A673 (cell line): ENCODE measurements around the gene SNX30.

Experiments
- CTCF ChIP-seq: fragments of 300-800, 200-600 bp; sonication (generic); conservative IDR thresholded peaks from 2 replicates; pipeline ENCODE4 v1.5.1; 2017; ENCODE audit warnings: low read depth, mild to moderate bottlenecking, antibody characterized with exemption, low read length, moderate library complexity, mixed read lengths
- EZH2 ChIP-seq: fragments of 200-600 bp; sonication (generic); IDR thresholded peaks from 2 replicates; pipeline ENCODE4 v1.6.1; 2017; ENCODE audit warnings: borderline replicate concordance, low read depth, mild to moderate bottlenecking, mixed read lengths, antibody characterized with exemption, low read length; ENCODE audit not compliant: poor library complexity, severe bottlenecking

GRCh38 chr9:112905084-112905483 is 154.5 kb downstream of the SNX30 start:
- TF ChIP-seq CTCF (no peak), EZH2 (no peak)
